HEK293 (cell line): ENCODE data around the gene CEBPA.

Experiments used
- CTCF ChIA-PET: fragments of 350-600 bp; formaldehyde crosslinking; extraction: SDS; loops from one replicate; lab custom pipeline; 2021; ENCODE audit warnings: antibody characterized with exemption; lab: Yijun Ruan, JAX
- POLR2A ChIA-PET: fragments of 300-600 bp; formaldehyde crosslinking; extraction: SDS; loops from one replicate; lab custom pipeline; 2020; ENCODE audit warnings: antibody characterized with exemption, inconsistent platforms; lab: Yijun Ruan, JAX
- H3K27ac ChIP-seq: fragments of 200-500 bp; sonication (Bioruptor generic); 2 replicates; pipeline ENCODE4 v1.5.1; 2014; ENCODE audit warnings: low read depth, low read length, control low read depth, inconsistent platforms; ENCODE audit errors: extremely low read depth
- H3K36me3 ChIP-seq, 2 experiments: fragments of 200-500 bp in 1 of 2; sonication (Bioruptor generic) in 1 of 2; 1 replicate in 1 of 2; 2 replicates in 1 of 2; pipeline ENCODE4 v1.5.1; 2014 to 2017; ENCODE audit warnings: inconsistent platforms in 2 of 2, low read length in 2 of 2; ENCODE audit not compliant: control insufficient read depth in 2 of 2, insufficient read depth in 1 of 2
- H3K4me1 ChIP-seq: fragments of 200-500 bp; sonication (Bioruptor generic); 2 replicates; pipeline ENCODE4 v1.5.1; 2014; ENCODE audit warnings: mild to moderate bottlenecking, low read length, inconsistent platforms; ENCODE audit not compliant: control insufficient read depth, insufficient read depth
- H3K4me3 ChIP-seq: 2 replicates; pipeline ENCODE4 v1.5.1; 2011; ENCODE audit warnings: low read depth, mild to moderate bottlenecking, control low read depth, low read length, moderate library complexity
- H3K9me3 ChIP-seq: fragments of 200-500 bp; sonication (Bioruptor generic); 2 replicates; pipeline ENCODE4 v1.5.1; 2014; ENCODE audit warnings: low read depth, low read length, inconsistent platforms; ENCODE audit not compliant: control insufficient read depth, insufficient read depth
- EGR2 ChIP-seq: fragments of 450-650 bp; formaldehyde crosslinking; IDR thresholded peaks from 2 replicates; pipeline ENCODE4 v1.5.1; 2016; ENCODE audit warnings: low read depth, missing biosample characterization, missing genetic modification characterization
- GLIS2 ChIP-seq: fragments of 450-650 bp; formaldehyde crosslinking; IDR thresholded peaks from 2 replicates; pipeline ENCODE4 v1.5.1; 2016; ENCODE audit warnings: missing biosample characterization, missing genetic modification characterization
- KLF1 ChIP-seq: fragments of 450-650 bp; formaldehyde crosslinking; IDR thresholded peaks from 2 replicates; pipeline ENCODE4 v1.5.1; 2016; ENCODE audit warnings: missing biosample characterization, missing genetic modification characterization
- MEIS1 ChIP-seq: sonication (generic); formaldehyde crosslinking; IDR thresholded peaks from 2 replicates; pipeline ENCODE4 v1.8.1; 2022; ENCODE audit warnings: missing genetic modification reagents, mild to moderate bottlenecking, borderline replicate concordance
- SP2 ChIP-seq: fragments of 450-650 bp; formaldehyde crosslinking; IDR thresholded peaks from 2 replicates; pipeline ENCODE4 v1.5.1; 2016; ENCODE audit warnings: missing biosample characterization, missing genetic modification characterization
- ZBTB21 ChIP-seq: fragments of 450-650 bp; formaldehyde crosslinking; IDR thresholded peaks from 2 replicates; pipeline ENCODE4 v1.5.1; 2017; ENCODE audit warnings: missing biosample characterization, missing genetic modification characterization
- ZBTB48 ChIP-seq: fragments of 450-650 bp; formaldehyde crosslinking; IDR thresholded peaks from 2 replicates; pipeline ENCODE4 v1.5.1; 2016; ENCODE audit warnings: missing biosample characterization, missing genetic modification characterization
- ZFHX2 ChIP-seq: fragments of 450-650 bp; formaldehyde crosslinking; conservative IDR thresholded peaks from 2 replicates; pipeline ENCODE4 v1.5.1; 2016; ENCODE audit warnings: missing biosample characterization, missing genetic modification characterization
- ZFP41 ChIP-seq: fragments of 450-650 bp; formaldehyde crosslinking; IDR thresholded peaks from 2 replicates; pipeline ENCODE4 v1.5.1; 2016; ENCODE audit warnings: missing biosample characterization, missing genetic modification characterization, borderline replicate concordance
- ZIC2 ChIP-seq: fragments of 450-650 bp; formaldehyde crosslinking; IDR thresholded peaks from 2 replicates; pipeline ENCODE4 v1.5.1; 2016; ENCODE audit warnings: missing biosample characterization, missing genetic modification characterization
- ZNF132 ChIP-seq: fragments of 450-650 bp; formaldehyde crosslinking; IDR thresholded peaks from 2 replicates; pipeline ENCODE4 v1.5.1; 2017; ENCODE audit warnings: missing biosample characterization, missing genetic modification characterization, borderline replicate concordance
- ZNF202 ChIP-seq: fragments of 450-650 bp; formaldehyde crosslinking; IDR thresholded peaks from 2 replicates; pipeline ENCODE4 v1.5.1; 2016; ENCODE audit warnings: missing biosample characterization, missing genetic modification characterization, borderline replicate concordance
- ZNF223 ChIP-seq: fragments of 450-650 bp; formaldehyde crosslinking; IDR thresholded peaks from 2 replicates; pipeline ENCODE4 v1.5.1; 2016; ENCODE audit warnings: missing biosample characterization, missing genetic modification characterization
- ZNF335 ChIP-seq: fragments of 450-650 bp; formaldehyde crosslinking; conservative IDR thresholded peaks from 2 replicates; pipeline ENCODE4 v1.5.1; 2016; ENCODE audit warnings: missing biosample characterization, missing genetic modification characterization
- ZNF514 ChIP-seq: fragments of 450-650 bp; formaldehyde crosslinking; IDR thresholded peaks from 2 replicates; pipeline ENCODE4 v1.5.1; 2016; ENCODE audit warnings: missing biosample characterization, missing genetic modification characterization
- ZNF555 ChIP-seq: fragments of 450-650 bp; formaldehyde crosslinking; conservative IDR thresholded peaks from 2 replicates; pipeline ENCODE4 v1.5.1; 2017; ENCODE audit warnings: missing biosample characterization, mild to moderate bottlenecking, missing genetic modification characterization, inconsistent platforms
- ZNF623 ChIP-seq: fragments of 450-650 bp; formaldehyde crosslinking; IDR thresholded peaks from 2 replicates; pipeline ENCODE4 v1.5.1; 2016; ENCODE audit warnings: missing biosample characterization, missing genetic modification characterization
- ZNF660 ChIP-seq: fragments of 450-650 bp; IDR thresholded peaks from 2 replicates; pipeline ENCODE4 v1.5.1; 2018; ENCODE audit warnings: missing biosample characterization, mild to moderate bottlenecking, missing genetic modification characterization
- ZNF701 ChIP-seq: fragments of 450-650 bp; formaldehyde crosslinking; IDR thresholded peaks from 2 replicates; pipeline ENCODE4 v1.5.1; 2016; ENCODE audit warnings: missing biosample characterization, missing genetic modification characterization
- ZNF76 ChIP-seq: fragments of 450-650 bp; formaldehyde crosslinking; IDR thresholded peaks from 2 replicates; pipeline ENCODE4; 2016; ENCODE audit warnings: low read depth, missing biosample characterization, missing genetic modification characterization, borderline replicate concordance
- ZNF776 ChIP-seq: fragments of 450-650 bp; formaldehyde crosslinking; IDR thresholded peaks from 2 replicates; pipeline ENCODE4 v1.5.0; 2017; ENCODE audit warnings: missing biosample characterization, missing genetic modification characterization, borderline replicate concordance
- TF ChIP-seq, protein P1 (sequence below): fragments of 450-650 bp; IDR thresholded peaks from 2 replicates; pipeline ENCODE4 v1.5.1; 2018; ENCODE audit warnings: missing biosample characterization, missing genetic modification characterization
- TF ChIP-seq, protein P2 (sequence below): fragments of 450-650 bp; formaldehyde crosslinking; IDR thresholded peaks from 2 replicates; pipeline ENCODE4 v1.5.1; 2016; ENCODE audit warnings: missing biosample characterization, missing genetic modification characterization
- TF ChIP-seq, protein P3 (sequence below): fragments of 450-650 bp; formaldehyde crosslinking; IDR thresholded peaks from 2 replicates; pipeline ENCODE4 v1.5.1; 2016; ENCODE audit warnings: missing biosample characterization, missing genetic modification characterization, borderline replicate concordance
- TF ChIP-seq, protein P4 (sequence below): fragments of 450-650 bp; formaldehyde crosslinking; IDR thresholded peaks from 2 replicates; pipeline ENCODE4 v1.5.1; 2017; ENCODE audit warnings: missing biosample characterization, missing genetic modification characterization

The CEBPA gene

DNA sequence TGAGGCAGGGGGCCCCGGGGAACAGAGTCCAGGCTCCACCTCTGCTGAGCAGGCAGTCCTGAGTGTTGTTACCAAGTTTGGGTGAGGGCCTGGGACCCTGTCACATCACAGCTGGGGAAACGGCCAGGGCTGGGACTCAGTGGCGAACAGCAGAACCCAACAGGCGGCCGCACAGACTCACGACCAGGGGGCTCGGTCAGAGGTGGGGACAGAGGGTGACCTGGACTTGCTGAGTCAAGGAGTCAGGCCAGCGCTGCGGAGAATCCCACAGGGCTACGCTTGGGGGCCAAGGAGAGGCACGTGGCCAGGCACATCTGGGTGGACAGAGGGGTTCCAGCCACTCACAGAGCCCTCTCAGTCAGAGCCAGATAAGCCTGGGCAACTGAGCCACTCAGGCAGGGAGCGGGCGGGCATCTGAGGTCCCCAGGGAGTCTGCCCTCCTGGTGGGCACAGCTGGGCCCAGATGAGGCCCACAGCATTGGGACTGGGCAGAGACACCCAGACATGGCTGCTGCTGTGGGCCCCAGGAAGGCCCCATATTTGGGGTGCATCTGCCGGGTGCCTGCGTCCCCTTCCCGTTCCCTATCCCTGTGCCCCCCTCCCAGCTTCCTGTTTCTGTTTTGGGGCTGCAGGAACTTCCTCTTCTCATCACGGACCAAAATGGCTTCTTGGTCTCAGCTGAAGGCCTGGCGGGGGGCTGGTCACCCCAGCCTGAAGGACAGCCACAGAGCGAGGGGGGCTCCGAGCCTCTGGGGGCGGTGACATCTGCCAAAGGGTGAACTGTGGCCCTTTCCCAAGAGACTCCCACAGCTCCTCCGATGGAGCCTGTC, 34.0 kb downstream of the CEBPA start:
- H3K36me3 ChIP-seq: no peaks in the 10 kb centered on the region; a peak in 1 of 3 replicates
- no peak overlapping the region for H3K27ac ChIP-seq
- CTCF ChIA-PET: interaction anchor here (0.6 to 1.2 kb wide), 4 partner anchors 22 to 503 kb away, joined by 3 to 6 read pairs (median 4); no protein-coding TSS in a partner anchor
- no peaks in the 10 kb centered on the region for H3K4me1 ChIP-seq
- H3K9me3 ChIP-seq: no peaks in the 10 kb centered on the region
- TF ChIP-seq, protein P1, sequence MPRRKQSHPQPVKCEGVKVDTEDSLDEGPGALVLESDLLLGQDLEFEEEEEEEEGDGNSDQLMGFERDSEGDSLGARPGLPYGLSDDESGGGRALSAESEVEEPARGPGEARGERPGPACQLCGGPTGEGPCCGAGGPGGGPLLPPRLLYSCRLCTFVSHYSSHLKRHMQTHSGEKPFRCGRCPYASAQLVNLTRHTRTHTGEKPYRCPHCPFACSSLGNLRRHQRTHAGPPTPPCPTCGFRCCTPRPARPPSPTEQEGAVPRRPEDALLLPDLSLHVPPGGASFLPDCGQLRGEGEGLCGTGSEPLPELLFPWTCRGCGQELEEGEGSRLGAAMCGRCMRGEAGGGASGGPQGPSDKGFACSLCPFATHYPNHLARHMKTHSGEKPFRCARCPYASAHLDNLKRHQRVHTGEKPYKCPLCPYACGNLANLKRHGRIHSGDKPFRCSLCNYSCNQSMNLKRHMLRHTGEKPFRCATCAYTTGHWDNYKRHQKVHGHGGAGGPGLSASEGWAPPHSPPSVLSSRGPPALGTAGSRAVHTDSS (tag by site-specific recombination): no peak
- TF ChIP-seq ZNF335 (tag by site-specific recombination) (peak; percentile 53; the same call in 1 of the 2 replicates), ZNF223 (0 out of 2 replicates have a peak, but pooled peaks have one; percentile 10), ZIC2 (tag by site-specific recombination) (peak; percentile 100)
- POLR2A ChIA-PET: interaction anchor here (1.3 to 1.4 kb wide), 2 partner anchors 10 to 105 kb away, joined by 3 to 4 read pairs; partner anchors contain the start of gene CEBPG
- H3K4me3 ChIP-seq: no peak overlapping the region

DNA sequence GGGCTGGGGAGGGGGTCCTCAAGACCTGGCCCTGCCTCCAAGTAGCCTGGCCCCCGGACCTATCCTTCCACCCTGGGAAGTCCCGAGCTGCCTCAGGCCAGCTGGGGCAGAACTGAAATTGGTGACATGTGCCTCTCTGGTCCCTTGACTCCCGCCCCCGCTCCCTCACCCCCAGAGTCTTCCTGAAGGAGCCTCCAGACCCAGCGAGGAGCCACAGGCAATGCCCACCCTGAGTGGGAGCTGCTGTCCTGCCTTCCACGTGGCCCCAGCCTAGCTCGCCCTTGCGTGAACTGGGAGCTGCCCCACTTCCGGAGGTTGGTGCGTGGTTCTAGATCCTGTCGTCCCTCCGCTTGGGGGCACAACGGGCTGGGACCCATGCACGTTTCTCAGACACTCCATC, 34.6 kb downstream of the CEBPA start:
- no peak overlapping the region for H3K27ac ChIP-seq
- TF ChIP-seq GLIS2 (tag by site-specific recombination) (peak; percentile 37; the same call in 1 of the 2 replicates), ZBTB21 (no peak), ZFHX2 (peak; percentile 73), ZNF132 (tag by site-specific recombination) (no peak), SP2 (tag by site-specific recombination) (no peak), EGR2 (tag by site-specific recombination) (peak; percentile 84)
- TF ChIP-seq, protein P2, sequence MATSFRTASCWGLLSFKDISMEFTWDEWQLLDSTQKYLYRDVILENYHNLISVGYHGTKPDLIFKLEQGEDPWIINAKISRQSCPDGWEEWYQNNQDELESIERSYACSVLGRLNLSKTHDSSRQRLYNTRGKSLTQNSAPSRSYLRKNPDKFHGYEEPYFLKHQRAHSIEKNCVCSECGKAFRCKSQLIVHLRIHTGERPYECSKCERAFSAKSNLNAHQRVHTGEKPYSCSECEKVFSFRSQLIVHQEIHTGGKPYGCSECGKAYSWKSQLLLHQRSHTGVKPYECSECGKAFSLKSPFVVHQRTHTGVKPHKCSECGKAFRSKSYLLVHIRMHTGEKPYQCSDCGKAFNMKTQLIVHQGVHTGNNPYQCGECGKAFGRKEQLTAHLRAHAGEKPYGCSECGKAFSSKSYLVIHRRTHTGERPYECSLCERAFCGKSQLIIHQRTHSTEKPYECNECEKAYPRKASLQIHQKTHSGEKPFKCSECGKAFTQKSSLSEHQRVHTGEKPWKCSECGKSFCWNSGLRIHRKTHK: no peak
- H3K9me3 ChIP-seq: no peaks in the 10 kb centered on the region
- CTCF ChIA-PET: interaction anchor here (0.6 to 1.2 kb wide), 3 partner anchors 26 to 503 kb away, joined by 3 to 6 read pairs (median 4); no protein-coding TSS in a partner anchor
- H3K4me1 ChIP-seq: no peaks in the 10 kb centered on the region
- no peak overlapping the region for H3K4me3 ChIP-seq
- POLR2A ChIA-PET: interaction anchor here (1.3 kb wide), 1 partner anchor 10 kb away, joined by 4 read pairs; no protein-coding TSS in a partner anchor
- no peaks in the 10 kb centered on the region; a peak in 1 of 3 replicates for H3K36me3 ChIP-seq

DNA sequence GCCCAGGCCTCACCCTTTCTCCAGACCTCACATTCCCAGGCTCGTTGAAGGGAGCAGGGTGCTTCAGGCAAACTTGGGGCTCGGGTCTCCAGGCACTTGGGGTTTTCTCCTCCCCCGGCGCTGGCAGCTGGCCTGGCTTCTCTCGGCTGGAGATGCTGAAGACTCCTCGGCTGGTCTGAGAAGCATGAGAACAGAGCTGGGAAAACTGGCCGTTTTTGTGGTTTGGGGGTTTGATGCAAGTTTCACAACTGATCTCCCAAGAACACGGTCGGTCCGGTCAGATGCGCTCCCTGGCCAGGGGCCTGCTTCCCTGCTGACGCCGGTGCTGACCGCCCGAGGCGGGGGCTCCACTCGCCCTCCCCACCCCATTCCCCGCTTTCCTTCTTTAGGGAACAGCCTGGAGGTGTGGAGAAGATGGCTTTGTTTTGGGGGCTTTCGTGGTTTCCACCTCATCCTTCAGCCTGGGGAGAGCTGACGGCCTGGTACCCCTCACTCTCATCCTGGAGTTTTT, 35.3 kb downstream of the CEBPA start:
- ChIA-PET CTCF (interaction anchor here (0.6 to 1.2 kb wide), 4 partner anchors 25 to 210 kb away, joined by 3 to 6 read pairs (median 4); no protein-coding TSS in a partner anchor), POLR2A (no interaction called here)
- no peak overlapping the region for H3K27ac ChIP-seq
- no peak for TF ChIP-seq MEIS1 (CRISPR knock-in tag)
- TF ChIP-seq KLF1 (tag by site-specific recombination): no peak
- no peak for TF ChIP-seq ZFP41 (tag by site-specific recombination)
- TF ChIP-seq ZBTB48: no peak
- TF ChIP-seq ZNF555: no peak
- no peak for TF ChIP-seq ZNF701 (tag by site-specific recombination)
- TF ChIP-seq ZNF514 (tag by site-specific recombination): no peak
- TF ChIP-seq ZNF132 (tag by site-specific recombination): no peak
- TF ChIP-seq, protein P3, sequence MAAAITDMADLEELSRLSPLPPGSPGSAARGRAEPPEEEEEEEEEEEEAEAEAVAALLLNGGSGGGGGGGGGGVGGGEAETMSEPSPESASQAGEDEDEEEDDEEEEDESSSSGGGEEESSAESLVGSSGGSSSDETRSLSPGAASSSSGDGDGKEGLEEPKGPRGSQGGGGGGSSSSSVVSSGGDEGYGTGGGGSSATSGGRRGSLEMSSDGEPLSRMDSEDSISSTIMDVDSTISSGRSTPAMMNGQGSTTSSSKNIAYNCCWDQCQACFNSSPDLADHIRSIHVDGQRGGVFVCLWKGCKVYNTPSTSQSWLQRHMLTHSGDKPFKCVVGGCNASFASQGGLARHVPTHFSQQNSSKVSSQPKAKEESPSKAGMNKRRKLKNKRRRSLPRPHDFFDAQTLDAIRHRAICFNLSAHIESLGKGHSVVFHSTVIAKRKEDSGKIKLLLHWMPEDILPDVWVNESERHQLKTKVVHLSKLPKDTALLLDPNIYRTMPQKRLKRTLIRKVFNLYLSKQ (tag by site-specific recombination): no peak
- no peak for TF ChIP-seq ZNF623
- TF ChIP-seq, protein P4, sequence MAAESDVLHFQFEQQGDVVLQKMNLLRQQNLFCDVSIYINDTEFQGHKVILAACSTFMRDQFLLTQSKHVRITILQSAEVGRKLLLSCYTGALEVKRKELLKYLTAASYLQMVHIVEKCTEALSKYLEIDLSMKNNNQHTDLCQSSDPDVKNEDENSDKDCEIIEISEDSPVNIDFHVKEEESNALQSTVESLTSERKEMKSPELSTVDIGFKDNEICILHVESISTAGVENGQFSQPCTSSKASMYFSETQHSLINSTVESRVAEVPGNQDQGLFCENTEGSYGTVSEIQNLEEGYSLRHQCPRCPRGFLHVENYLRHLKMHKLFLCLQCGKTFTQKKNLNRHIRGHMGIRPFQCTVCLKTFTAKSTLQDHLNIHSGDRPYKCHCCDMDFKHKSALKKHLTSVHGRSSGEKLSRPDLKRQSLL: no peak
- no peak for TF ChIP-seq ZNF776
- no peak for TF ChIP-seq ZNF76
- no peak for TF ChIP-seq ZNF202 (tag by site-specific recombination)
- TF ChIP-seq ZNF660: no peak

More for the DNA sequence above, 35.3 kb downstream of the CEBPA start:
- Histone ChIP-seq H3K4me3 (no peak overlapping the region), H3K36me3 (no peaks in the 10 kb centered on the region; a peak in 1 of 3 replicates), H3K4me1 (no peaks in the 10 kb centered on the region), H3K9me3 (no peaks in the 10 kb centered on the region)
